Vagina (tissue), 2 donors: ENCODE results near the gene SNX32.

Experiments used
- CTCF ChIP-seq, 3 experiments: fragments of 450-650 bp in 2 of 3; fragments of 200-600 bp in 1 of 3; sonication (generic) in 1 of 3; IDR thresholded peaks; one replicate each; pipeline ENCODE4 v1.5.1; 2017 to 2019; ENCODE audit warnings: antibody characterized with exemption in 3 of 3, mild to moderate bottlenecking in 2 of 3, moderate library complexity in 2 of 3
- POLR2A ChIP-seq, 2 donors: fragments of 450-650 bp; IDR thresholded peaks; one replicate each; pipeline ENCODE4 v1.6.1; 2017; ENCODE audit warnings: antibody characterized with exemption in 2 of 2, mild to moderate bottlenecking in 2 of 2, moderate library complexity in 2 of 2
- POLR2AphosphoS5 ChIP-seq, 2 donors: sonication (generic); formaldehyde crosslinking; IDR thresholded peaks; one replicate each; pipeline ENCODE4 v1.9.0; 2017; ENCODE audit warnings: antibody characterized with exemption in 2 of 2, mild to moderate bottlenecking in 2 of 2, low read depth in 1 of 2; ENCODE audit not compliant: insufficient read depth in 1 of 2

- TF ChIP-seq POLR2AphosphoS5 (IDR thresholded peaks at IDR 0.05; ENCODE audit: insufficient read depth in 1 of 2, low read depth in 1 of 2) (no peak), CTCF (IDR thresholded peaks at IDR 0.05) (no peak), POLR2A (IDR thresholded peaks at IDR 0.05) (no peak)
Measured at GRCh38 chr11:65892661-65893317, 59.0 kb downstream of the SNX32 start.
